Lower lobe of right lung (tissue), 2 donors: Measurements from ENCODE around the gene SWT1. TPM values are rescaled to one million over a fixed set of nuclear protein-coding genes. Genes with fewer than 3 reads are reported as not detected.

Experiments used
- ATAC-seq, 2 donors: fragments of 200-7000 bp; cut with Tn5 transposase; one replicate each; pipeline ENCODE4 v1.9.1; 2020 to 2022; ENCODE audit warnings: mild to moderate bottlenecking in 2 of 2, moderate library complexity in 2 of 2
- DNase-seq: peaks from one replicate; pipeline ENCODE4 v3.0.0-alpha.2; 2020
- H3K27ac ChIP-seq: fragments of 200-600 bp; one replicate; pipeline ENCODE4 v1.8.0; 2022
- H3K27me3 ChIP-seq: fragments of 200-600 bp; one replicate; pipeline ENCODE4 v1.8.0; 2022; ENCODE audit warnings: low read depth
- H3K36me3 ChIP-seq: fragments of 200-600 bp; one replicate; pipeline ENCODE4 v1.8.0; 2022; ENCODE audit warnings: mild to moderate bottlenecking
- H3K4me1 ChIP-seq: fragments of 200-600 bp; one replicate; pipeline ENCODE4 v1.8.0; 2022
- H3K4me3 ChIP-seq: fragments of 200-600 bp; one replicate; pipeline ENCODE4 v1.8.0; 2022; ENCODE audit warnings: mild to moderate bottlenecking
- H3K9me3 ChIP-seq: fragments of 200-600 bp; one replicate; pipeline ENCODE4 v1.8.0; 2022
- intact Hi-C: fragments of 100-400 bp; cut with DNase I; formaldehyde crosslinking; loops from one replicate; pipeline ENCODE4 v1.11.0; 2022
- total RNA-seq: library from RNA; stranded (reverse); fragmentation: NEBNext Ultra II Directional; extraction: Animal tissue kit (Norgen Biotek cat#: 25700); gene quantifications from one replicate; pipeline ENCODE4 v1.2.1, GENCODE V29; 2021
- TF ChIP-seq, protein P1 (sequence below): fragments of 200-600 bp; IDR thresholded peaks from one replicate; pipeline ENCODE4 v1.8.0; 2022; ENCODE audit warnings: antibody characterized with exemption, mild to moderate bottlenecking
- donor health status: DM: no; HTN: yes; CAD: no; lungs with severe emphysema.

The SWT1 gene
- total RNA-seq, 1 donor from 2014 or later = 7.4 TPM

DNA sequence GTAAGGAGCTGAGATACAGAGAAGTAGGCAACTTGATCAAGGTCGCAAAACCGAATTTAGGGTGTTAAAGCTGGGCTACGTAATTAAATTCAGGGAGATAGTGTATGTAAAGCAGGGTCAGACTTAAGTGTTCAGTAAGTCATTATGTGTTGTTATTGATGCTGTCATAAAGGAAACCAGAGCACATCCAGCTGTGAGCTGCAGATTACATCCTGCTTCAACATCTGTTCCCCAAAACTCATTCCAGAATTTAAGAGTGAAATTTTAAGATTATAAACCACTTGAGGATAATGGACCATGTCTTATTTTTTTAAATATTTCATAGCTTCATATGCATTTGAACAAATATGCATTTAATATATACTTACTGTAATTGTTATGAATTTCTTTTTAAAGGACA, 110.3 kb downstream of the SWT1 start:
- ATAC-seq (no peak), DNase-seq (no peak)
- Histone ChIP-seq H3K4me3 (no peak overlapping the region), H3K36me3 (no peaks in the 10 kb centered on the region), H3K9me3 (no peaks in the 10 kb centered on the region), H3K4me1 (no peaks in the 10 kb centered on the region), H3K27ac (no peak overlapping the region), H3K27me3 (no peaks in the 10 kb centered on the region)
- intact Hi-C loops = no loop called here
- TF ChIP-seq, protein P1, sequence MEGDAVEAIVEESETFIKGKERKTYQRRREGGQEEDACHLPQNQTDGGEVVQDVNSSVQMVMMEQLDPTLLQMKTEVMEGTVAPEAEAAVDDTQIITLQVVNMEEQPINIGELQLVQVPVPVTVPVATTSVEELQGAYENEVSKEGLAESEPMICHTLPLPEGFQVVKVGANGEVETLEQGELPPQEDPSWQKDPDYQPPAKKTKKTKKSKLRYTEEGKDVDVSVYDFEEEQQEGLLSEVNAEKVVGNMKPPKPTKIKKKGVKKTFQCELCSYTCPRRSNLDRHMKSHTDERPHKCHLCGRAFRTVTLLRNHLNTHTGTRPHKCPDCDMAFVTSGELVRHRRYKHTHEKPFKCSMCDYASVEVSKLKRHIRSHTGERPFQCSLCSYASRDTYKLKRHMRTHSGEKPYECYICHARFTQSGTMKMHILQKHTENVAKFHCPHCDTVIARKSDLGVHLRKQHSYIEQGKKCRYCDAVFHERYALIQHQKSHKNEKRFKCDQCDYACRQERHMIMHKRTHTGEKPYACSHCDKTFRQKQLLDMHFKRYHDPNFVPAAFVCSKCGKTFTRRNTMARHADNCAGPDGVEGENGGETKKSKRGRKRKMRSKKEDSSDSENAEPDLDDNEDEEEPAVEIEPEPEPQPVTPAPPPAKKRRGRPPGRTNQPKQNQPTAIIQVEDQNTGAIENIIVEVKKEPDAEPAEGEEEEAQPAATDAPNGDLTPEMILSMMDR = no peak

DNA sequence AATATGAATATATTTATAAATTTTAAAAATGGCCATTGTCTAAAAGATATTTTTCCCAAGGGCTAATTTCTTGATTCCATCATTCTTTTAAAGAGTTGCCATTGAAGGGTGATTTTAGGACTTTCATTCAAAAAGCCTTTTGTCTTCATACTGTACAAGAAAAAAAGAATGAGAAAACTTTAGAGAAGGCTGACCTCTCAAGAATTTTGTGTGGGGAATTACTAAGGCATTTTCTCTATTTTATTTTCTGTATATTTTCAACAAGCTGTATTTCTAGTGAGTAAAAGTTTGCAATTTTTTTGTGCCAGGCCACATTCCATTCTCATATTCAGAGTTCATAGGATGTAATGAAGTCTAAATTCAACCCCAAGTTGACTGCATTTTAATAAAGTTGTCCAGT, 110.7 kb downstream of the SWT1 start:
- Histone ChIP-seq H3K4me3 (no peak overlapping the region), H3K27me3 (no peaks in the 10 kb centered on the region), H3K27ac (no peak overlapping the region), H3K36me3 (no peaks in the 10 kb centered on the region), H3K4me1 (no peaks in the 10 kb centered on the region), H3K9me3 (no peaks in the 10 kb centered on the region)
- ATAC-seq (no peak), DNase-seq (no peak)
- TF ChIP-seq, protein P1 = no peak
- intact Hi-C loops = no loop called here

DNA sequence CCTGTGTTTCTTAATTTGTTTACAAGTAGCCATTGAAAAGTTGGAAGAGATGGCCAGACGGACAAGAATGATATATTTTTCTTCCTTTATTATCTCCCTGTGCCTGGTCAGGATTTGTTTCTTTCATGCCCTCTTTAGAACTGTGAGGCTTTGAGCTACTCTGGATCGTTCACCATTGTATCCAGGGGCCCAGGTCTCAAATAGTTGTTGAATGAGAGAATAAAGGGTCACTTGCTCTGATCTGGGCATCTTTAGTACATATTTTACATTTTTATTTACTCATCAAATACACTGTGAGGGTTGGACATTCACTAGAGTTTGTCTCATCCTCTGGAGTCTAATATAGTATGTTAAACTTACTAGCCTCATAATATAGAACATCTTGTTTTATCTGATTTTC, 111.4 kb downstream of the SWT1 start:
- no peaks in the 10 kb centered on the region for H3K4me1 ChIP-seq
- no peak overlapping the region for H3K4me3 ChIP-seq
- H3K9me3 ChIP-seq = no peaks in the 10 kb centered on the region
- H3K27me3 ChIP-seq = no peaks in the 10 kb centered on the region
- DNase-seq (no peak), ATAC-seq (no peak)
- H3K36me3 ChIP-seq = no peaks in the 10 kb centered on the region
- TF ChIP-seq, protein P1 = no peak
- no peak overlapping the region for H3K27ac ChIP-seq
- intact Hi-C loops = no loop called here

DNA sequence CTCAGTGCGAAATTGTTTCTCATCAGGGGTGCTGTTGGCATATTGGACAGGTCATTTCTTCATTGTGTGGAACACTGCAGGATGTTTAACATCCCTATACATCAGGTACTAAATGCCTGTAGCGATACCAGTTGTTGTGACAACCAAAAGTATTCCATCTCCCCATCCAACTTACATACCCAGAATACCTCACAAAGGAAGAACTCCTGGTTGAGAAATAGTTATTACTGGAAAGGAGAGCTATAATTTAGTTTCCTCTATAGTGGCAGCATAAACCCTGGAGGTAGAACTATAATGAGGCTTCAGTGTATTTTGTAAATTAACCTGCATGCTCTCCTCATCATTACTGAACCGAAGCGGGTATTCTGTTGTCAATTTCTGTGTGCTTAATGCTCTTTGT, 115.0 kb downstream of the SWT1 start:
- TF ChIP-seq, protein P1 = no peak
- H3K27ac ChIP-seq = no peak overlapping the region
- intact Hi-C loops = no loop called here

DNA sequence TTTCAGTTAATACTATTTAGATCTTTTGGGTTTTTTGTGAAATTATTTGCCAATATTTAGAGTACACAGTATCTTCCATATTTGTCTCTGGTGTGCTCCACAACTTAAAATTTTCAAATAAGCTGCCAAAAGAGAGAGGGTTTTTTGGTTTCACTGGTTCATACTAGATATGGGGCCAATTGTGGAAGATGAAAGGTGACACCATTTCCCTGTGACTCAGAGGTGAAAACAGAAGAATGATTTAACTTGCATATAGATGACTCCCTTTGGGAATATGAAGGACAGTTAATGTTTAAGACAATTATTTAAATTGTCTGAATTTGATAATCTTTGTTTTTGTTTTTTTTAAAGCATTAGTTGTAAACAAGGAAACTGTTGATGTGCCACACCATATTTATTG, 122.6 kb downstream of the SWT1 start:
- ATAC-seq = no peak
- Histone ChIP-seq H3K4me3 (no peak overlapping the region), H3K27me3 (no peaks in the 10 kb centered on the region), H3K4me1 (no peaks in the 10 kb centered on the region), H3K27ac (no peak overlapping the region), H3K9me3 (no peaks in the 10 kb centered on the region), H3K36me3 (no peaks in the 10 kb centered on the region)
- TF ChIP-seq, protein P1 = no peak
- DNase-seq = no peak
- intact Hi-C loops = no loop called here

More for the DNA sequence above, 115.0 kb downstream of the SWT1 start:
- H3K4me1 ChIP-seq = no peaks in the 10 kb centered on the region
- DNase-seq (no peak), ATAC-seq (no peak)
- no peak overlapping the region for H3K4me3 ChIP-seq
- H3K9me3 ChIP-seq = no peaks in the 10 kb centered on the region
- H3K36me3 ChIP-seq = no peaks in the 10 kb centered on the region
- no peaks in the 10 kb centered on the region for H3K27me3 ChIP-seq

DNA sequence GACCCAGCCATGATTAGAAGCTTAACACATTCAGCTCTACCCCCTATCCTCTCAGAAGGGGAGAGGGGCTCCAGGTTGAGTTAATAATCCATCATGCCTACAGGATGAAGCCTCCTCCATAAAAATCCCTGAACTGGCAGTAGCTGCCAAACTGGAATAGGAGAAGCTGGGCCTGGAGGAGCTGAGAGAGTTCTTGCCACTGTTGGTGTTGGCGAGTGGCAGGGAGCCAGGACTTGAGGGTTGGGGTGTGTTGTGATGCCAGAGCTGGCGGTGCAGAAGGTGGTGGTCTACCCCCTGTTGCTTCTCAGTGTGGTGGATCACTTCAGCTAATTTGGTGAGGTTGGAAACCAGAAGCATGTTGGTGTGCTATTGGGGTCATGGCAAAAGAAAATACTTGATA, 123.6 kb downstream of the SWT1 start:
- intact Hi-C loops = no loop called here
- no peak overlapping the region for H3K27ac ChIP-seq
- no peaks in the 10 kb centered on the region for H3K9me3 ChIP-seq
- H3K36me3 ChIP-seq = no peaks in the 10 kb centered on the region
- no peak for DNase-seq
- ATAC-seq = no peak
- TF ChIP-seq, protein P1 = no peak
- H3K4me1 ChIP-seq = no peaks in the 10 kb centered on the region
- H3K4me3 ChIP-seq = no peak overlapping the region
- no peaks in the 10 kb centered on the region for H3K27me3 ChIP-seq
